Measurements from ENCODE around the gene TLE1. TPM values are rescaled to one million over a fixed set of nuclear protein-coding genes. Genes with fewer than 3 reads are reported as not detected.

Gene TLE1
- total RNA-seq, 1 donor from 2014 or later, result 30.1 TPM

DNA sequence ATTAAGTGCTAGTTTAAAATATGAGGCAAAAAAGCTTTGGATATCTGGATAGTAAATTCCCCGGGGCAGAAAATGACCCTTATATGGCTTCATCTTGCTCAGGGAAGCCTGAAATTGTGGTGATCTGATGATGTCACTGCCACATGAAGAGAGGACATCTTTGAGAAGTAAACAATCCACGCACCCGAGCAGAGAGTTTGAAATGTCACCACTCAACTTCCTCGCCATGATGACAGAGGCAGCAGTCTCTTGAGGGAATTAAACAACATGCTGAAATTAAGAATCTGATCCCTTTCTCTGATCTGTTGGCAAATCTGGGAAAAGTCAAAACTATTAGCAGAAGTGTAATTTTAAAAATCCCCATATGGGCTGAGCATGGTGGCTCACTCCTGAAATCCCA, 110.0 kb downstream of the TLE1 start:
- DNase-seq (ENCODE audit: low read depth), result no peak

GRCh38 chr9:81578606-81579005, 110.7 kb downstream of the TLE1 start:
- no peak for DNase-seq (ENCODE audit: low read depth)

DNA sequence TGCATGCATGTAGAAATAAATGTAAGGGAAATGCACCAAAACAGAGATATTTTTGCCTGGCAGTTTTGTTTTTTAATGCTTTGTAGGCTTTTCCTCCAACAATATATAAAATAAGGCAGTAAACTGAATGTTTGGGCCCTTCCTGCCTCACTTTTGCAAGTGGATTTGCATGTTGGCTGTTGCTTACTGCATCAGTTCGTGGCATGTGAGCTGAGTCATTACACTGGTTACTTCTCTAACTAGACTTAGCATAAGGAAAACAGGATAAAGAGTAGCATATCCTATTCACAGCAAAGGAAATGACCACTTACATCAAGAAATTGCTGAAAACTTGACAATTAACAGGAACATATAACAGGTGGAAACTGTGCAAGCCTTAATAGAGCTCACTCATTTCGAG, 113.4 kb downstream of the TLE1 start:
- DNase-seq (ENCODE audit: low read depth), result no peak

- DNase-seq (ENCODE audit: low read depth), result peak; percentile 65
Measured at GRCh38 chr9:81574405-81574804, 114.9 kb downstream of the TLE1 start.

DNA sequence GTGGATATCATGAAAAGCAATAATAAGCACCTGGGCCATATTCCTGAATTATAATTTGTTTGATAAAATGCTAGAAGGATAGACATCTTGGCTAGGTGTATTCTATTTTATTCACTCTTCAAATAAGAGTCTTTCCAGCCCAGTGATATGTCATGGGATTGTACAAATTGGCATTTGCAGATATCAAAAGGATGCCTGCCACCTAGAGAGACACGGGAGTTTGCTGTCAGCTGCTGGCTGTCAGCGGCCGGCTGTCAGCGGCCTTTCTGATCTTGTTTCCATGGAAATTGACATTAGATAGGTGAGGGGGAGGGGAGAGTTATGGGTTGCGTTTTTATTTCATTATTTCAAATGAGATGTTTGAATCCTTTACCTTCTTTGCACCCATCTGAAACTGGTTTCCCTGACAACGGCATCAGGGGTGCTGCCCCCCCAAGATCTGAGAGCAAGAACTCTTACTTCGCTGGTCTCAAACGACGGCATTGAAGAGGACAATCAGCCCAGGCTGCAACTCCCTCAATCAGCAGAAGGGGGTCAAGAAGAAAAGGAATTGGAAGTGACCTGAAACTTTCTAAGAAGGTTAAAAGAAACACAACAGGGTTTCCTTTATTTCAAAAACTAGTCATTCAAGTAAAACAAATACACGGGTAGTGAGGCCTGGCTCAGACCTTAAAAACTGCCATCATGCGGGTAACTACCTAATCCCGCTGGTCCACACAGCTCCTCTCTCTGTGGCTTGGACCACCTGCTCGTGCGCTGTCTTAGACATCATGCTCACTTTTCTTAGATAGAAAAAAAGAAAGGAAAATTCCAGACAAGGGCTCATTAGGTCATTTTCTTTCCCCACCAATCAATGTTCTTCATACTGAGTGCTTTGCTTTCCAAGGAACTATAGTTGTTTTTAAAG, 115.7 kb downstream of the TLE1 start:
- DNase-seq (ENCODE audit: low read depth), result no peak

- DNase-seq (ENCODE audit: low read depth), result no peak
Measured at GRCh38 chr9:81570083-81570482, 119.3 kb downstream of the TLE1 start.

GRCh38 chr9:81566074-81566698, 123.2 kb downstream of the TLE1 start:
- DNase-seq (ENCODE audit: low read depth), result no peak

DNA sequence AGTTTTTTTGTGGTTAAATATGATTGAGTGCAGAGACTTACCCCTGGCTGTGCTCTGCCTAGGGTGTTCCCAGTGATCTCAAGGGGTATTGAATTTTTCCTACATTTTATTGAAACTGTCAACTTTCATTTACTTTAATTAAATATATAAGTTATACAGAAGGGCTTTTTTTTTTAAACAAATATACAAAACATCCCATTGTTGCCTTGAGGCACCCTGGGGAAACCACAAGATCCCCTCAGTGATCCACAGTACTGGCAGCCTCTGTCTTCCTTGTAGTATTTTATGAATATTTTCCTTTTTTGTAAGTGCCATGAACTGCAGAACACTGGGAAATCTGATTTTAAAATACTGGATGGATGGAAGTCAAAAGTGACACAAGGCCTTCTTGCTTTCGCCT, 123.7 kb downstream of the TLE1 start:
- no peak for DNase-seq (ENCODE audit: low read depth)

- no peak for DNase-seq (ENCODE audit: low read depth)
Measured at GRCh38 chr9:81565144-81565543, 124.2 kb downstream of the TLE1 start.

DNA sequence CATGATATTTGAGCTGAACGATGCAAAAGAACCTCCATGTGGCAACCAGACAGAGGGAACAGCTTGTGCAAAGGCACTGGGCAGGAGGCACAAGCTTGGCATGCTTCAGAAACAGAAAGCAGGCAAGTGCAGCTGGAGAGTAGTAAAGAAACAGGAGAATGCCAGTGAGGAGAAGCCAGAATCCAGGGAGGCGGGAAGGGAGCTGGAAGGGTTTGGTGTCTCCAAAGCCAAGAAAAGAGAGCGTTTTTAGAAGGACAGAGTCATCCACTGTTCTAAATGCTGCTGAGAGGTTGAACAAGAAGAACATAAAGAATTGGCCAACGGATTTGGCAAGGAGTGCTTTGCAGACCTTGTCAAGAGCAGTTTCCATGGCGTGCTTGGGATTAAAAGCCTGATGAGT, 124.7 kb downstream of the TLE1 start:
- no peak for DNase-seq (ENCODE audit: low read depth)

GRCh38 chr9:81563739-81564138, 125.6 kb downstream of the TLE1 start:
- DNase-seq (ENCODE audit: low read depth), result no peak

- DNase-seq (ENCODE audit: low read depth), result no peak
Measured at GRCh38 chr9:81563020-81563407, 126.3 kb downstream of the TLE1 start.

- peak; percentile 68 for DNase-seq (ENCODE audit: low read depth)
Measured at GRCh38 chr9:81562231-81563019, 126.9 kb downstream of the TLE1 start.

GRCh38 chr9:81560851-81561732, 128.3 kb downstream of the TLE1 start:
- DNase-seq (ENCODE audit: low read depth), result peak; percentile 31

DNA sequence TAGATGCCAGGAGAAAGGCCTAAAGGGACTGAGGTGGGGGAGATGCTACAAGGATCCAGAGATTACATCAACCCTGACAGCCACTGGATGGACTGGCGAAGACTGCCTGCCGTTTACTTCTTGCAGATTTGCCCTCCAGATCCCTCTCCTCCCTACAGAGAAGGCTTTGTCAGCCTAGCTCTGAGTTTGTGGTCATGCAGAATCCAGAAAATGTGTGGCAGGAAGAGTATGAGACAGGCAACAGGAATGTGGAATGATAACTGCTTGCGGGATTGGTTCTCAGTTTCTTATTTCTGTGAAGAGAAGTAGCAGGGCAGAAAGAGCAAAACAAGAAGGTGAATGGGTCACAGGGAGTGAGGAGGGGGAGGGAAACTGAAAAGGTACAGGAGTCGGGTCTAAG, 129.6 kb downstream of the TLE1 start:
- peak; percentile 94 for DNase-seq (ENCODE audit: low read depth)

GRCh38 chr9:81559197-81559596, 130.2 kb downstream of the TLE1 start:
- no peak for DNase-seq (ENCODE audit: low read depth)

GRCh38 chr9:81558091-81558830, 131.1 kb downstream of the TLE1 start:
- DNase-seq (ENCODE audit: low read depth), result peak; percentile 42

GRCh38 chr9:81557452-81558090, 131.8 kb downstream of the TLE1 start:
- no peak for DNase-seq (ENCODE audit: low read depth)

GRCh38 chr9:81556923-81557322, 132.4 kb downstream of the TLE1 start:
- DNase-seq (ENCODE audit: low read depth), result no peak

DNA sequence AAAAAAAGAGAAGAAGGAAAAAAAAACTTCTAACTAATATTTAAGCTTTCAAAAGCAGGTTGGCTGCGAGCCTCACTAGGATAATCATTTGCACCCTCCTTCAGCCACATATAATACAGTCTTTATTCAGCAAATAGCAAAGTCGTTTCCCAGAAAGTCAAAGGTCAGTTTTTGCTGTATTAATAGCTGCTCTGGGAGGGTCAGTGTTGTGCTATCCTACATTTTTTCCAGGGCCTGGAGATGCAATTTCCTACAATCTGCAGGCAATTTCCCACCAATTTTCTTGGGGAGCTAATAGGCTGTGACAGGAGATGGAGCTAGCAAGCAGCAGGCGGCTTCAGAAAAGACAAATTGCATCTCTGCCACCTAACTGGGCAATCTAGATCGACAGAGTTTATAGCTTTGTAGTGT, 136.8 kb downstream of the TLE1 start:
- no peak for DNase-seq (ENCODE audit: low read depth)
